Testis (tissue), 3 donors: Measurements from ENCODE around the gene IFT22. TPM values are rescaled to one million over a fixed set of nuclear protein-coding genes. Genes with fewer than 3 reads are reported as not detected.
A peak's percentile ranks its signal among the peaks of the same experiment; 100 is the strongest.

Experiments
- DNase-seq: peaks from one replicate; pipeline ENCODE4 v3.0.0-alpha.2; 2019
- H3K27ac ChIP-seq, 2 donors: fragments of 200-600 bp; sonication (generic); one replicate each; pipeline ENCODE4 v1.5.1; 2019
- H3K27me3 ChIP-seq: fragments of 200-600 bp; sonication (generic); one replicate; pipeline ENCODE4 v1.5.1; 2019
- H3K36me3 ChIP-seq: fragments of 200-600 bp; sonication (generic); one replicate; pipeline ENCODE4 v1.5.1; 2017; ENCODE audit warnings: low read depth; ENCODE audit errors: missing control alignments
- H3K4me1 ChIP-seq: fragments of 200-600 bp; sonication (generic); one replicate; pipeline ENCODE4 v1.5.1; 2019
- H3K4me3 ChIP-seq, 2 donors: fragments of 200-600 bp; sonication (generic); one replicate each; pipeline ENCODE4 v1.5.1; 2017 to 2019
- H3K9me3 ChIP-seq: fragments of 200-600 bp; sonication (generic); one replicate; pipeline ENCODE4 v1.5.1; 2017
- CTCF ChIP-seq, 3 experiments: fragments of 450-650 bp in 2 of 3; fragments of 200-600 bp in 1 of 3; sonication (generic) in 1 of 3; IDR thresholded peaks; one replicate each; pipeline ENCODE4 v1.5.1; 2016 to 2019; ENCODE audit warnings: antibody characterized with exemption in 3 of 3, mild to moderate bottlenecking in 2 of 3, moderate library complexity in 1 of 3
- POLR2A ChIP-seq: fragments of 450-650 bp; IDR thresholded peaks from one replicate; pipeline ENCODE4 v1.6.1; 2017; ENCODE audit warnings: antibody characterized with exemption, mild to moderate bottlenecking, moderate library complexity
- WGBS, 2 donors: methylation state at CpG; one replicate each; pipeline ENCODE4 v1.1.5; 2018; 5-methylcytosine and 5-hydroxymethylcytosine counted together
- intact Hi-C: fragments of 100-400 bp; cut with DNase I; formaldehyde crosslinking; loops from one replicate; pipeline ENCODE4 v1.15.1; 2023; ENCODE audit warnings: low total_unique reads
- polyA plus RNA-seq: library from polyadenylated mRNA; stranded (reverse); fragments of 350-450 nt; fragmentation: Illumina TruSeq; extraction: RNeasy Lipid Tissue Mini Kit (QIAGEN cat#74804); gene quantifications from one replicate; pipeline ENCODE4 v1.2.3, GENCODE V29; 2014; ENCODE audit warnings: low read depth, low replicate concordance; ENCODE audit not compliant: insufficient read depth
- total RNA-seq, 2 donors: library from RNA; depleted of rRNA; stranded (reverse); fragments of >200 nt; gene quantifications; one replicate each; pipeline ENCODE4 v1.2.3, GENCODE V29; 2016

The IFT22 gene
- total and polyA plus RNA-seq, 3 donors from 2014 or later, result 47.4 to 270 (median 94.6) TPM

GRCh38 chr7:101303102-101303701 is 18.4 kb downstream of the IFT22 start:
- no peak for TF ChIP-seq POLR2A
- TF ChIP-seq CTCF (IDR thresholded peaks at IDR 0.05), result no peak
- Histone ChIP-seq H3K4me3 (peak overlapping the region in 1 of 2 donors; percentile 18), H3K4me1 (no peaks in the 10 kb centered on the region), H3K36me3 (no peaks in the 10 kb centered on the region), H3K27ac (no peak overlapping the region), H3K9me3 (no peaks in the 10 kb centered on the region), H3K27me3 (no peaks in the 10 kb centered on the region)
- 7 to 11% methylated on average over 3 to 38 of the region's 40 CpGs for WGBS, 2 donors
- no peak for DNase-seq
- intact Hi-C loops, result no loop called here

DNA sequence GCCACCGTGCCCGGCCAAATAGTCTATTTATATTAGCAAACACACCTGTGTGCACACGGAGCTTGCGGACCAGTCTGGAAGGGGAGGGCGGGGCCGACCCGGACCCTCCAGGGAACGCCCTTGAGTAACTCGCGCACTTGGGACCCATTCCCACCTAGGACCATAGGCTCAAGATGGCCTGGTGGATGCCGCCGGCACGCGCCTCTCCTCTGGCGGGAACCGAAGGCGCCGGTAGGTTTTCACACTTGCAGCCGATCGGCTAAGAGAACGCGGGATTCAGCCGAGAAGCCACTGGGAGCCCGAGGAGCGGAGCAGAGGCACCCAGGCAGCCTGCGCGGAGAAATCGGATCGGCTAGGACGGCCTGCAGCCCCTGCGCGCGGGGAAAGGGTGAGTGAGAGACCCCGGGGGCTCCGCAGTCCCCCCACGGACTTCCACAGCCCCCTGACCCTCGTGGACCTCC is 18.9 kb downstream of the IFT22 start:
- intact Hi-C loops, result no loop called here
- no peaks in the 10 kb centered on the region for H3K4me1 ChIP-seq
- 4 to 8% methylated on average over 13 to 16 of the region's 37 CpGs for WGBS, 2 donors
- DNase-seq, result no peak
- TF ChIP-seq POLR2A, result no peak
- no peak for TF ChIP-seq CTCF (IDR thresholded peaks at IDR 0.05)
- no peak overlapping the region for H3K27ac ChIP-seq
- H3K9me3 ChIP-seq, result no peaks in the 10 kb centered on the region
- H3K27me3 ChIP-seq, result no peaks in the 10 kb centered on the region
- H3K4me3 ChIP-seq, result peak overlapping the region in 1 of 2 donors; percentile 18
- no peaks in the 10 kb centered on the region for H3K36me3 ChIP-seq

- no peak for DNase-seq
- 54 to 57% methylated on average over 16 of the region's 16 CpGs for WGBS, 2 donors
- intact Hi-C loops, result no loop called here
- H3K9me3 ChIP-seq, result no peaks in the 10 kb centered on the region
- H3K36me3 ChIP-seq, result no peaks in the 10 kb centered on the region
- no peaks in the 10 kb centered on the region for H3K27me3 ChIP-seq
- TF ChIP-seq POLR2A (no peak), CTCF (IDR thresholded peaks at IDR 0.05) (no peak)
- no peaks in the 10 kb centered on the region for H3K4me1 ChIP-seq
- H3K4me3 ChIP-seq, result no peak overlapping the region
- no peak overlapping the region for H3K27ac ChIP-seq
Measured at GRCh38 chr7:101300465-101301376, 20.9 kb downstream of the IFT22 start.

DNA sequence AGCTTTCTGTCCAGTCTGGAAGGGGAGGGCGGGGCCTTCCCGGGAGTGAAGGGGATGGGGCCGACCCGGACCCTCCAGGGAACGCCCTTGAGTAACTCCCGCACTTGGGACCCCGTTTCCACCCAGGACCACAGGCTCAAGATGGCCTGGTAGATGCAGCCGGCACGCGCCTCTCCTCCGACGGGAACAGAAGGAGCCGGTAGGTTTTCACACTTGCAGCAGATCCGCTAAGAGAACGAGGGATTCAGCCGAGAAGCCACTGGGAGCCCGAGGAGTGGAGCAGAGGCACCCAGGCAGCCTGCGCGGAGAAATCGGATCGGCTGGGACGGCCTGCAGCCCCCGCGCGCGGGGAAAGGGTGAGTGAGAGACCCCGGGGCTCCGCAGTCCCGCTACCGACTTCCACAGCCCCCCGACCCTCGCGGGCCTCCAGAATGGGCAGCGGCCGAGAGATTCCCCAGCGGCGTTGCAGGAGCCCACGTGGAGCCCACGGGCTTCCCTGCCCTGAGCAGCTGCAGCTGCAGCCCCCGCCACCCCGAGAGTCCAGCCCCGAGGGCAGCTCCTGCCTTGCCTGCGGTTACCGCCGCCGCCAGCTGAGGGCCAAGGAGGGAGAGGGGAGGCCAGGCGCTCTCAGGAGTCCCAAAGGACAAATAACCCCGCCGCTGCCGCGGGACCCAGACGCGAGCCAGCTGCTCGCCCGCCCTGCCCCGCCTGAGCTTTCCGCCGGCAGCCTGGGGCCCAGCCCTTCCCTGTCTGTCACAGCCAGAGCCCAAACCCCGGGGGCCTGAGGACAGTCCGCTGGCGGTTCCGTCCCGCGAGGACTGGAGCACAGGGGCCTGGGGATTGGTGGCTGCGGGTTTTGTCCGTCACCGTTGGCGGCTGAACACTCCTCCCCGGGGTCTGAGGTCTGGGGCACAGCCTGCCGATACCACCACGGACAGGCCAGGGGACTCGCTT is 21.8 kb downstream of the IFT22 start:
- DNase-seq, result no peak
- no peaks in the 10 kb centered on the region for H3K9me3 ChIP-seq
- H3K4me1 ChIP-seq, result no peaks in the 10 kb centered on the region
- peak overlapping the region; percentile 24 to 29 for H3K4me3 ChIP-seq
- H3K27ac ChIP-seq, result no peak overlapping the region
- no peaks in the 10 kb centered on the region for H3K27me3 ChIP-seq
- 3 to 4% methylated on average over 32 to 66 of the region's 72 CpGs for WGBS, 2 donors
- TF ChIP-seq CTCF (IDR thresholded peaks at IDR 0.05) (no peak), POLR2A (no peak)
- H3K36me3 ChIP-seq, result no peaks in the 10 kb centered on the region
- intact Hi-C loops, result no loop called here
